HUES64 (cell line): ENCODE results near the gene MPZL1.

ENCODE experiments used
- H3K27ac ChIP-seq: 2 replicates; pipeline ENCODE4 v1.7.0; 2013; ENCODE audit warnings: low read depth, low read length, inconsistent platforms
- H3K27me3 ChIP-seq: 2 replicates; pipeline ENCODE4 v1.6.1; 2013; ENCODE audit warnings: mild to moderate bottlenecking, low read length; ENCODE audit not compliant: insufficient read depth
- H3K36me3 ChIP-seq: 2 replicates; pipeline ENCODE4 v1.6.1; 2013; ENCODE audit warnings: mild to moderate bottlenecking, low read length; ENCODE audit not compliant: insufficient read depth
- H3K4me1 ChIP-seq: 2 replicates; pipeline ENCODE4 v1.6.1; 2013; ENCODE audit warnings: mild to moderate bottlenecking, low read length, moderate library complexity; ENCODE audit not compliant: insufficient read depth
- H3K4me3 ChIP-seq: 2 replicates; pipeline ENCODE4 v1.5.1; 2013; ENCODE audit warnings: mild to moderate bottlenecking, low read length, moderate library complexity
- H3K9ac ChIP-seq: 2 replicates; pipeline ENCODE4 v1.6.1; 2013; ENCODE audit warnings: mild to moderate bottlenecking, low read depth, low read length
- H3K9me3 ChIP-seq: 2 replicates; pipeline ENCODE4 v1.6.1; 2013; ENCODE audit warnings: low read depth, low read length; ENCODE audit not compliant: insufficient read depth
- WGBS: fragments of 150-250, 120-280 bp; methylation state at CpG from one replicate; pipeline ENCODE4 v1.1.7; 2013; ENCODE audit warnings: missing lambda C conversion rate; 5-methylcytosine and 5-hydroxymethylcytosine counted together

Gene MPZL1

DNA sequence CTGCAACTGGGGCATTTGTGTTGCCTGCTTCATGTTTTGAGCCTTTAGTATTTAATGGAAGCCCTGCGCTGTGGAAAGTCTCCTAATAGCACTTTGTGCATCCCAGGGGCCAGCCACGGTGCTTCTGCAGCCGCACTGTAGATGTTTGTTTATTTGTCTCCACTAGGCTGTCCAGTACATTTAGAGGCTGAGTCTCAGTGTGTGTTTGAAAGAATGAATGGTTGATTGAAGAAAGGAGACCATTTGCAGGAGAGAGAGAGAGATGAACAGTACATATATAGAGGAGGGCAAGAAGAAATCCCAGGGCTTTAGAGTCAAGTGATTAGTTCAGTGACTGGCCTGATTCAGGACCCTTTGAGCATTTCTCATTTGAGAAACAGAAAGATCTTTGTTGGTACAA, 33.9 kb downstream of the MPZL1 start:
- H3K4me1 ChIP-seq, result peaks cover 6% of the 10 kb centered on the region; the same call in 1 of the 2 replicates
- H3K36me3 ChIP-seq, result no peaks in the 10 kb centered on the region
- H3K9me3 ChIP-seq, result no peaks in the 10 kb centered on the region
- WGBS, result 90% methylated on average over 3 of the region's 3 CpGs
- H3K27me3 ChIP-seq, result no peaks in the 10 kb centered on the region
- H3K9ac ChIP-seq, result no peak overlapping the region
- no peak overlapping the region for H3K4me3 ChIP-seq
- no peak overlapping the region for H3K27ac ChIP-seq

DNA sequence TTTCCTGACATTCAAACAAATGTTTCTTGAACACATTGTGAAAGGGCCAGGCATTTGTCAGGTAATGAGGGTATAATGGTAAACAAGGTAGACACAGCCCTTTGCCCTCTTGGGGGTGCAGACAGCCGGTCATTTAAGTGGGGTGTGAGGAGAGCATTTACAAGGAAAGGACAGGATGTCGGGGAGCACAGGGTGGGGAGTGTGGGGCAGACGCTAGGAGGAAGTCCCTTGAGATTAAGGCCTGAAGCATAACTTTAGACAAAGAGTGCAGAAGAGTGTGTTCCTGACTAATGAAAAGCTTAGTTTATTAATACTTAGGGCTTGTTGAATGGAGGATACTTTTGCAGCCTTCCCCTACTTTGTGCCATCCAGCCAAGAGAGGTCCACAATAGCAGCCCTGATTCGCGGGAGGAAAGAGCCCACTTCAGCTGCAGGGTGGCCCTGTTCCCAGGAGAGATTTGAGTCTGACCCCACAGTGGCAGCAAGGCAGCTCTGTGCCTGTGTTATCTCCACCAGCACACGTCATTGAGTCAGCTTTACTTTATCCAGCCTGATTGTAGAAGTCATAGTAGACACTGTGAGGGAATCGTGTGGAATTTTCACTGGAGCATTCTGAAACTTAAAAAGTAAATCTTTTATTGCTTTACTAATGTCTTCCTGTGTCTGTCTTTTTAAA, 35.1 kb downstream of the MPZL1 start:
- Histone ChIP-seq H3K9me3 (no peaks in the 10 kb centered on the region), H3K4me3 (no peak overlapping the region), H3K9ac (no peak overlapping the region), H3K27ac (no peak overlapping the region), H3K4me1 (peaks cover 6% of the 10 kb centered on the region), H3K36me3 (no peaks in the 10 kb centered on the region), H3K27me3 (no peaks in the 10 kb centered on the region)
- 90% methylated on average over 7 of the region's 7 CpGs for WGBS

GRCh38 chr1:167757433-167758309, 35.9 kb downstream of the MPZL1 start:
- Histone ChIP-seq H3K27ac (no peak overlapping the region), H3K9me3 (no peaks in the 10 kb centered on the region), H3K9ac (no peak overlapping the region), H3K4me3 (no peak overlapping the region), H3K4me1 (peaks cover 6% of the 10 kb centered on the region), H3K36me3 (no peaks in the 10 kb centered on the region), H3K27me3 (no peaks in the 10 kb centered on the region)
- 87% methylated on average over 4 of the region's 4 CpGs for WGBS

GRCh38 chr1:167761400-167761799, 39.6 kb downstream of the MPZL1 start:
- WGBS, result 47% methylated on average over 2 of the region's 2 CpGs
- Histone ChIP-seq H3K9ac (no peak overlapping the region), H3K4me3 (no peak overlapping the region), H3K27me3 (no peaks in the 10 kb centered on the region; the same call in 1 of the 2 replicates), H3K27ac (no peak overlapping the region), H3K4me1 (peaks cover 12% of the 10 kb centered on the region), H3K9me3 (no peaks in the 10 kb centered on the region), H3K36me3 (peaks cover 13% of the 10 kb centered on the region)

- no peak overlapping the region for H3K9ac ChIP-seq
- no peak overlapping the region for H3K4me3 ChIP-seq
- H3K27ac ChIP-seq, result no peak overlapping the region
- 94% methylated on average over 8 of the region's 8 CpGs for WGBS
- peaks cover 12% of the 10 kb centered on the region for H3K4me1 ChIP-seq
- H3K27me3 ChIP-seq, result peaks cover under 1% of the 10 kb centered on the region; the same call in 1 of the 2 replicates
- peaks cover 18% of the 10 kb centered on the region for H3K36me3 ChIP-seq
- H3K9me3 ChIP-seq, result no peaks in the 10 kb centered on the region
Measured at GRCh38 chr1:167762061-167762746, 40.4 kb downstream of the MPZL1 start.

DNA sequence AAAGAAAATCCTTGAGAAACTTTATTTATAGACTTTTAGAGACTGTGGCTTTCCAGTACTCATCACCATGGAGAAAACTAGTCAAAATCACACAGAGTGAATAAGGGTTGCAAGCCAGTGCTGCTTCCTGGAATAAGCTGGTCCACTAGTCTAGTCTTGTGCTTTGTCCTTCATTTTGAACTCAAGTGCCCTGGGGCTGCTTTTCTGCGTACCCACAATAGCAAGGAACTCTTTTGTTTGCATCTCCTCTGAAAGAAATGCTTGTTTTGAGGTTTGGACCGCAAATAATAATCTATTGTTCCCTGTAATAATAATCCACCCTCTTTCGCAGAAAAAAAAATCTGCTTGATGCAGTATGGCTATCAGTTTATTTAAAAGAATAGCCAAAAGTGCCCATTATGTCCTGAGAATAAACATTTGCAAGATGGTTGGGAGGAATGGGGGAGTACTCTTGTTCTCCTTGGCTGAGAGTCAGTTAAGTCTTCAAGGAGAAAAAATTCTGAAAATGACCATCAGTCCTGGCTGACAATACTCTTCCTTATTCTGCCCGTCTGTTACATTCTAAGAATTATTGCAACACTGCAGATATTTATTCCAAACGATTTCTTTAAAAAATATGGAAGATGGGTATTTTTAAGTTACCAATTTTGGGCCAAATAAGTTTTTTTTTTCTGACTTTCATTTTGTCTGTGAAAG, 41.9 kb downstream of the MPZL1 start:
- Histone ChIP-seq H3K4me1 (peaks cover 7% of the 10 kb centered on the region), H3K9me3 (no peaks in the 10 kb centered on the region), H3K9ac (no peak overlapping the region), H3K4me3 (no peak overlapping the region), H3K27ac (no peak overlapping the region), H3K27me3 (peaks cover 15% of the 10 kb centered on the region), H3K36me3 (peaks cover 29% of the 10 kb centered on the region)
- WGBS, result 93% methylated on average over 4 of the region's 5 CpGs

GRCh38 chr1:167764458-167765330, 42.9 kb downstream of the MPZL1 start:
- Histone ChIP-seq H3K27ac (no peak overlapping the region), H3K9ac (no peak overlapping the region), H3K4me1 (peaks cover 6% of the 10 kb centered on the region), H3K9me3 (no peaks in the 10 kb centered on the region), H3K36me3 (peaks cover 35% of the 10 kb centered on the region), H3K4me3 (no peak overlapping the region), H3K27me3 (peaks cover 25% of the 10 kb centered on the region)
- 100% methylated on average over 2 of the region's 5 CpGs for WGBS

- Histone ChIP-seq H3K27me3 (peaks cover 32% of the 10 kb centered on the region), H3K9ac (no peak overlapping the region), H3K4me1 (peaks cover 8% of the 10 kb centered on the region; the same call in 1 of the 2 replicates), H3K36me3 (peaks cover 38% of the 10 kb centered on the region), H3K4me3 (no peak overlapping the region), H3K27ac (no peak overlapping the region), H3K9me3 (no peaks in the 10 kb centered on the region)
- 91% methylated on average over 6 of the region's 6 CpGs for WGBS
Measured at GRCh38 chr1:167765496-167765895, 43.7 kb downstream of the MPZL1 start.

DNA sequence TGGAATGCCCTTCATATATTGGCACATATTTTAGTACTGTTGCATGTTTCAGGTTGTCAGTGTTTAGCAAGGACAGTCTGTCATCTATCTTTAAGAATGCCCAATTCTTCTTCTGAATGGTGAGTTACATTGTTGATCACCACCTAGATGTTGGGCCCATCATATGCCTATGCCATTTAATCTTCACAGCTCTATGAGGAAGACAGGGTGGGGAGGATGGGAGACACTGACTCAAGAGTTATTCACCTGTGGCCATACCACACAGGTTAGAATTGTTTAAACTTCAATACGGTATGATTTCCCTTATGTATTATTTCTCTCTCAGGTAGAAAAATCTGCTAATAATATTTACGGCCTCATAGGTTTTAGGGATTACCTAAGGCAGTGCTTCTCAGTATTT, 44.8 kb downstream of the MPZL1 start:
- H3K27ac ChIP-seq, result no peak overlapping the region
- H3K36me3 ChIP-seq, result peaks cover 41% of the 10 kb centered on the region
- H3K4me3 ChIP-seq, result no peak overlapping the region
- H3K4me1 ChIP-seq, result peaks cover 10% of the 10 kb centered on the region; the same call in 1 of the 2 replicates
- no peaks in the 10 kb centered on the region for H3K9me3 ChIP-seq
- peaks cover 35% of the 10 kb centered on the region for H3K27me3 ChIP-seq
- no CpG with 5 or more reads among the region's 2 CpGs for WGBS
- no peak overlapping the region for H3K9ac ChIP-seq

- Histone ChIP-seq H3K9me3 (no peaks in the 10 kb centered on the region), H3K27ac (no peak overlapping the region), H3K4me1 (peaks cover 10% of the 10 kb centered on the region; the same call in 1 of the 2 replicates), H3K9ac (no peak overlapping the region), H3K4me3 (no peak overlapping the region), H3K36me3 (peaks cover 52% of the 10 kb centered on the region), H3K27me3 (peaks cover 35% of the 10 kb centered on the region)
Measured at GRCh38 chr1:167767761-167768160, 46.0 kb downstream of the MPZL1 start.
